C4-2B (cell line): Measurements from ENCODE around the gene RASAL2.

Source experiments
- H3K27ac ChIP-seq: fragments of 450-650 bp; 2 replicates; pipeline ENCODE4 v1.5.1; 2017
- ZFX ChIP-seq: fragments of 450-650 bp; IDR thresholded peaks from 2 replicates; pipeline ENCODE4 v1.6.1; 2017
- TF ChIP-seq, protein P1 (sequence below): fragments of 450-650 bp; conservative IDR thresholded peaks from 2 replicates; pipeline ENCODE4 v1.5.1; 2017; ENCODE audit warnings: mild to moderate bottlenecking

RASAL2 gene

DNA sequence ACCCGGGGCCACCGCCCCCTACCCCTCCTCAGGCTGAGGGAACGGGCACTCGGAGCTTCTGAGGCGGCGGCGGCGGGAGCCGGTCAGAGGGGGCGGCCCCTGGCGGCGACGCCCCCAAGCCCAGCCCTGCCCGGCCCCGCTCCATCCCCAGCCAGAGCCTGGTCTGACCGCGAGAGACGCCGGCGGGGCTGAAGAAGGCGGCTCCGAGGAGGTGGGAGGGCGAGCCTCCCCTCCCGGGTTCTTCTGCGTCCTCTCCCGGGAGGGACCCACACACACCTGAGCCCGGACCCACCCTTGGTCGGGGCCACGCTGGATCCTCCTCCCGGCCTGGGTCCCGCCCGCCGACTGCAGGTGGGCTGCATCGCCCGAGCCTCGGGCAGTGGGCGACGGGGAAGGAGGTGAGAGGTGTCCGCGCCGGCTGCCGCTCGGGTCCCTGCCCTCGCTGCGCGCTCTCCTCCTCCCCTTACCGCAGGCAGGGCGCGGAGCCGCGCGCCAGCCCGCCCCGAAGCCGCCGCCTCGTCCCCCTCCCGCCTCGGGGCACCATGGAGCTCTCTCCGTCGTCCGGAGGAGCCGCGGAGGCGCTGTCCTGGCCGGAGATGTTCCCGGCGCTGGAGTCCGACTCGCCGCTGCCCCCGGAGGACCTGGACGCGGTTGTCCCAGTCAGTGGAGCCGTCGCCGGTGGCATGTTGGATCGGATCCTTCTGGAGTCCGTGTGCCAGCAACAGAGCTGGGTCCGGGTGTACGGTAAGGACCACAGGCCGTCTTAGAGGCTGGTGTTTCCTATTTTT, at the start of gene RASAL2:
RASAL2 (plus strand) TSS at position 154 of the 788 bp plus-strand sequence; CDS start at position 543, 389 bp downstream.
- TF ChIP-seq ZFX: no peak
- TF ChIP-seq, protein P1, sequence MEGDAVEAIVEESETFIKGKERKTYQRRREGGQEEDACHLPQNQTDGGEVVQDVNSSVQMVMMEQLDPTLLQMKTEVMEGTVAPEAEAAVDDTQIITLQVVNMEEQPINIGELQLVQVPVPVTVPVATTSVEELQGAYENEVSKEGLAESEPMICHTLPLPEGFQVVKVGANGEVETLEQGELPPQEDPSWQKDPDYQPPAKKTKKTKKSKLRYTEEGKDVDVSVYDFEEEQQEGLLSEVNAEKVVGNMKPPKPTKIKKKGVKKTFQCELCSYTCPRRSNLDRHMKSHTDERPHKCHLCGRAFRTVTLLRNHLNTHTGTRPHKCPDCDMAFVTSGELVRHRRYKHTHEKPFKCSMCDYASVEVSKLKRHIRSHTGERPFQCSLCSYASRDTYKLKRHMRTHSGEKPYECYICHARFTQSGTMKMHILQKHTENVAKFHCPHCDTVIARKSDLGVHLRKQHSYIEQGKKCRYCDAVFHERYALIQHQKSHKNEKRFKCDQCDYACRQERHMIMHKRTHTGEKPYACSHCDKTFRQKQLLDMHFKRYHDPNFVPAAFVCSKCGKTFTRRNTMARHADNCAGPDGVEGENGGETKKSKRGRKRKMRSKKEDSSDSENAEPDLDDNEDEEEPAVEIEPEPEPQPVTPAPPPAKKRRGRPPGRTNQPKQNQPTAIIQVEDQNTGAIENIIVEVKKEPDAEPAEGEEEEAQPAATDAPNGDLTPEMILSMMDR: peak; percentile 51
- peak within 1 kb of the TSS; percentile 62 for H3K27ac ChIP-seq

DNA sequence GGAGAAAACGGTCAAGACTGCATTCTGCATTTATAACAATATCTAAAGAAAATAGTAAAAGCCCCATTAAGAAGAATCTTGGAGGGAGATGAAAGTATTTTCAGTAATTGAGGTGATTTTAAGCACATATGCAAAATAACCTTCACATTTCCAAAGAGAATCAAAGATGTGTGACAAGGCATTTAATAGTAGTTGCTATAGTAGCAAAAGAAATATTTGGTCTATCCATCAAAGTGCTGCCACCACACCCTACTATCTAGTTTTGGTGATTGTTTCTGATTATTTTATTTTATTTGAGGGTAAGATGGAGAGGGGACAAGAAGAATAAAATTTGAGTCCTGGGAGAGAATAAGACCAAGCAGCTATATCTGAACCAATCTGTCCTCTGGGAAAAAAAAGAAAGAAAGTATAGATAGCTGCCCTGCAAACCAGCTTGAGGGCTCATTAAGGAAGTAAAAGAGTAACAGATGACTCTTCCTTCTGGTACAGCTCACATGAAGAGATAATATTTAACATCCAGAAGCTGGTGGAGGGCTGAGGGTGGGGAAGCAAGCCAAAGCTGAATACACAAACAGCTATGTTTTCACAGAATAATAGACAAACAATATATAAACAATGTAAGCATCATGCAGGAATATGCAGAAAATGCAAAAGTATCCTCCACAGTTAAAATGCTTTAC, 47.2 kb upstream of the RASAL2 start:
- H3K27ac ChIP-seq: no peak overlapping the region
- TF ChIP-seq, protein P1: no peak
- no peak for TF ChIP-seq ZFX

DNA sequence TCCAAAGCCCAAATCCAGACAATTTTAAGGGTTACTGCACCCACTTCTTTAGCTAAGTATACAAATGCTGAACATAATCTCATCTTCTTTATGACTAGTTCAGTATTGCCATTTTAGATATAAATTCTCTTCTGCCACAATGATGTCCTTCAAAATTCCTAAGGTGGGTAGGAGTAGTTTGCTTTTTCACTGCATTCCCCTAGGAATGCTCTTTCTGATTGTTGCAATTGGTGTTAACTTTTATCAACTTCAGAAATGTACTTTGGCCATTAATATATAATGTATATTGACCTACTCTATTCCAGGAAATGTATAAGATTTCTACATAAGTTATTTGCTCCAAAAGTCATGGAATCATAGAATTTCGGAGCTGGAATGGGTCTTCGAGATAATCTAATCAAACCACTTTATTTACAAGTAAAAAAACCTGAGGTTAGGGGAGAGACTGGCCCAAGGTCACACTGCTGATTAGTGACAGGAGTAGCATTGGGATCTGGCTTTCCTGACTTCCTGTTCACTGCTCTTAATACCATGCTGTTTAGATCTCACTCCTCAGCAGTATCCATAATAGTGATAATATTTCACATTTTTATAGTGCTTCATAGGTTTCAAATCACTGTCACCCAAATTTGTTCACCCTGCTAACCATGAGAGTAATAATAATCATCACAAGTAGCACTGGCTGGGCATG, 46.4 kb upstream of the RASAL2 start:
- H3K27ac ChIP-seq: no peak overlapping the region
- no peak for TF ChIP-seq ZFX
- TF ChIP-seq, protein P1: no peak

DNA sequence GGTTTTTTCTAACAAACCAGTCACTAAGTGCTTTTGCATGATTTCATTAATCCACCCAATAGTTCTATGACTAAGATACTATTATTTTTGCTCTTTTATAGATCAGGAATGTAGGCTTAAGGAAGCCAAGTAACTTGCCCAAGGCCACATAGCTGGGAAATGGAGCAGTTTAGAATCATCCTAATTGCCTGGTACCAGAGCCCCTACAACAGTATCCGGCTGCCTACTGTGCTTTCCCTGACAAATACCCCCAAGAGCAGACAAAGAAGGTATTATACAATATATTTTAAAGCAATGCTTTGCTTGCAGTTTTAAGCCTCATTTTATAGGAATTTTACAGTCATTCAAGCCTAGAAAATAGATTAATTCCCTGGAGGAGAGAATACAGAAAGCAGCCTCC, 45.5 kb upstream of the RASAL2 start:
- H3K27ac ChIP-seq: no peak overlapping the region

DNA sequence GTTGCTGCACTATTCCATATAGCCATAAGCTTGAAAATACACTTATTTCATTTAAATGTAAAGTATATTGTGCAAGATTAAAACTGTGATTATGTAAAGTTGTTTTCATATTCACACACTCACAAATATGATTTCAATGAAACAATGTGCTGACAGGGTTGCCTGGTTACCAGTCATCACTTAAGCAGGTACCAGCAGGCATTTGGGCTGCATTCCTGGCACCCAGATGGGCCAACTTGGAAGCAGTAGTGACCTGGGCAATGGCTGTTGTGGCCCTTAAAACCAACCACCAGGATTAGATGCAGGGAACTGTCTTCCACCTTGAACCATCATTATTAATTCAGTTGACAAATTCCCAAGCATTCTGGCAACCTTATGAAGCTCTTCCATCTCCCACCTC, 45.0 kb upstream of the RASAL2 start:
- TF ChIP-seq, protein P1: no peak
- TF ChIP-seq ZFX: no peak
- H3K27ac ChIP-seq: no peak overlapping the region

More for the DNA sequence above, 45.5 kb upstream of the RASAL2 start:
- TF ChIP-seq, protein P1: no peak
- no peak for TF ChIP-seq ZFX

DNA sequence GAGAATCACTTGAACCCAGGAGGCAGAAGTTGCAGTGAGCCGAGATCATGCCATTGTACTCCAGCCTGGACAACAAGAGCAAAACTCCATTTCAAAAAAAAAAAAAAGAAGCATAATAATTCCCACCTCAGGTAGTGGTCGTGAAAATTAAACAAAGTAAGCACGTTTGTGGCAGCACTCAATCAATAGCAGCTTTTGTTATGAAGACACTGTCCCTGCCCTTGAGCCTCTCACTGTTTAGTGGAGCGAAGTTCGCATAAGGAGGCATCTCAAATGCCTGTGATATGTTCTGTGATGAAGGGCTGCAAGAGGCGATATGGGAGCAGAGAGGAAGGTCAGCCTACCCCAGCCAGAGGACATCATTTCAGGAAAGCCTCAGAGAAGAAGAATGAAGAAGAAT, 43.8 kb upstream of the RASAL2 start:
- TF ChIP-seq, protein P1: no peak
- no peak for TF ChIP-seq ZFX

DNA sequence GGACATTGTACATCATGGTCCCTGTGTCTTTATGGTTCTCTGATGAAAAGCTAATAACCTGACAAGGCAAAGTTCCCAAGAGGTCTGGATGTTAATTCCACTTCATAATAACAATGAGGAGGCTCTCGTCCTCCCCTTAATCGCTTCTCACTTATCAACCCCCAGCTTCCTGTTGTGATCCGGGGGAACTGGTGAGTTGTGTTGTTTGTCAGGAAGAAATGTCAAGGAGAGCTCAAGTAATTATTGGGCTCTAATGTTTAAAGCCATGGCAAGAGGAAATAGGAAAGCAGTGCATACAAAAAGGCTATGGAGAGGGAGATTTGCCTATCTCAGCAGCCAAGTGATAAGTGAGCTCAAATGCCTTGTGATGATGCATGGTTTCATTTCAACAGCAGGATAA, 42.8 kb upstream of the RASAL2 start:
- no peak overlapping the region for H3K27ac ChIP-seq
- TF ChIP-seq ZFX: no peak
- TF ChIP-seq, protein P1: no peak

More for the DNA sequence above, 43.8 kb upstream of the RASAL2 start:
- H3K27ac ChIP-seq: no peak overlapping the region
